SH-SY5Y (cell line): ENCODE results near the gene AOPEP.

ENCODE experiments used
- GATA2 ChIP-seq: IDR thresholded peaks from 2 replicates; pipeline ENCODE4 v1.6.1; 2011; ENCODE audit warnings: mild to moderate bottlenecking, low read depth, low read length
- GATA3 ChIP-seq: IDR thresholded peaks from 2 replicates; pipeline ENCODE4 v1.6.1; 2011; ENCODE audit warnings: low read depth, mild to moderate bottlenecking, low read length, moderate library complexity

The AOPEP gene

GRCh38 chr9:95129476-95130291 lies 403.2 kb downstream of the AOPEP start:
- TF ChIP-seq GATA2: peak; percentile 7; the same call in 1 of the 2 replicates
- no peak for TF ChIP-seq GATA3

GRCh38 chr9:95130484-95130883 lies 404.0 kb downstream of the AOPEP start:
- no peak for TF ChIP-seq GATA2
- no peak for TF ChIP-seq GATA3

- no peak for TF ChIP-seq GATA2
- TF ChIP-seq GATA3: no peak
Measured at GRCh38 chr9:95131023-95131943, 404.8 kb downstream of the AOPEP start.

GRCh38 chr9:95132366-95133324 lies 406.1 kb downstream of the AOPEP start:
- TF ChIP-seq GATA2 (peak; percentile 100), GATA3 (peak; percentile 100)

GRCh38 chr9:95133325-95133705 lies 406.8 kb downstream of the AOPEP start:
- TF ChIP-seq GATA2: no peak
- TF ChIP-seq GATA3: no peak

GRCh38 chr9:95134457-95134881 lies 408.0 kb downstream of the AOPEP start:
- TF ChIP-seq GATA2 (no peak), GATA3 (no peak)

GRCh38 chr9:95135756-95136155 lies 409.3 kb downstream of the AOPEP start:
- TF ChIP-seq GATA2: no peak
- TF ChIP-seq GATA3: no peak
